ENCODE measurements around the gene OLFML3. TPM values are rescaled to one million over a fixed set of nuclear protein-coding genes. Genes with fewer than 3 reads are reported as not detected.
"Not testable (repeated sequence)": the region's sequence is repeated elsewhere in the genome, so short reads cannot be mapped to it uniquely, and the experiment has no call there.

The OLFML3 gene
- total and polyA plus RNA-seq, 2 of the 8 experiments (the other 6 are each of a cell fraction or from before 2014, with no cell fraction given): 56.0 to 72.3 TPM

DNA sequence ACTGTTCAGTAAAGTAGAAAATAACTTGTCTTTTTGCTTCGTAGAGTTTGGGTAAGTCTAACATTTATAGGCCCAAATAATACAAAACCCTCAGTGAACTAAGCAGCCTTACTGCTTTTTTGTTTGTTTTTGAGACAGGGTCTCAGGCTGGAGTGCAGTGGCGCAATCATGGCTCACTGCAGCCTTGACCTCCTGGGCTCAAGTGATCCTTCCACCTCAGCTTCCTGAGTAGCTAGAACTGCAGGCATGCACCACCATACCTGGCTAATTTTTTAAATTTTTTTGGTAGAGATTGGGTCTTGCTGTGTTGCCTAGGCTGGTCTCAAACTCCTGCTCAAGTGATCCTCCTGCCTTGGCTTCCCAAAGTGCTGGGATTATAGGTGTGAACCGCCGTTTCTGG, 31.1 kb upstream of the OLFML3 start:
- peaks cover 0 to 30% of the 10 kb centered on the region in 2 experiments; a peak in 2 of 4 replicates for H3K79me2 ChIP-seq (ENCODE audit: control insufficient read depth in 1 of 2, insufficient read depth in 2 of 2, low read length in 2 of 2)
- not testable (repeated sequence) for H2BK12ac ChIP-seq (ENCODE audit: low read depth, low read length); H3K14ac ChIP-seq (ENCODE audit: insufficient read length); H3K27ac ChIP-seq (ENCODE audit: low read depth, low read length); H2BK15ac ChIP-seq (ENCODE audit: low read length); H2BK20ac ChIP-seq (ENCODE audit: low read length); H3K79me1 ChIP-seq (ENCODE audit: low read depth, low read length); H3K23me2 ChIP-seq (ENCODE audit: low read depth, low read length); H3K9ac ChIP-seq (replicated peaks in 1 of 4; ENCODE audit: extremely low read depth in 1 of 4, low read depth in 3 of 4, low read length in 3 of 4); H3K4me1 ChIP-seq (replicated peaks in 1 of 4; ENCODE audit: control insufficient read depth in 3 of 4, insufficient read depth in 4 of 4, low read length in 3 of 4); H4K8ac ChIP-seq (ENCODE audit: extremely low read depth, insufficient read depth, low read length); H2AK5ac ChIP-seq (ENCODE audit: low read depth, low read length); H2BK120ac ChIP-seq (replicated peaks; ENCODE audit: low read depth, low read length); FAIRE-seq; H4K20me1 ChIP-seq (replicated peaks in 1 of 2; ENCODE audit: control insufficient read depth in 1 of 2, insufficient read depth in 2 of 2, low read length in 2 of 2); H3K36me3 ChIP-seq (ENCODE audit: control insufficient read depth in 2 of 4, insufficient read depth in 4 of 4, low read length in 3 of 4); H3K18ac ChIP-seq (ENCODE audit: extremely low read depth, low read length); H3K56ac ChIP-seq (replicated peaks; ENCODE audit: insufficient read length, low read depth, low read length); H2BK5ac ChIP-seq (ENCODE audit: low read depth, low read length); H4K91ac ChIP-seq (replicated peaks; ENCODE audit: insufficient read length, low read length); H2AFZ ChIP-seq (ENCODE audit: low read length); H3K9me3 ChIP-seq (ENCODE audit: insufficient read depth in 2 of 2, low read depth in 1 of 2, low read length in 1 of 2); H3K23ac ChIP-seq (ENCODE audit: insufficient read length); DNase-seq (ENCODE audit: low read depth in 1 of 2, low spot score in 2 of 2); H4K5ac ChIP-seq (ENCODE audit: insufficient read length, low read depth, low read length); H3K4ac ChIP-seq (replicated peaks; ENCODE audit: insufficient read length, low read depth, low read length); H3K4me3 ChIP-seq (ENCODE audit: extremely low read depth in 1 of 4, insufficient read depth in 2 of 4, low read depth in 3 of 4, low read length in 4 of 4); H3K27me3 ChIP-seq (replicated peaks in 1 of 4; ENCODE audit: control insufficient read depth in 3 of 4, extremely low read depth in 1 of 4, insufficient read depth in 3 of 4, low read length in 3 of 4); H3K4me2 ChIP-seq (ENCODE audit: insufficient read depth in 1 of 2, low read depth in 2 of 2, low read length in 2 of 2)
- WGBS, 2 experiments (ENCODE audit: extremely low coverage in 1 of 2, insufficient coverage in 1 of 2, insufficient read length in 1 of 2, insufficient replicate concordance in 2 of 2, low coverage in 1 of 2, low lambda C conversion rate in 2 of 2, missing lambda C conversion rate in 1 of 2): 83% methylated on average over 4 of the region's 4 CpGs; no CpG with 5 or more reads in 1 of the 2 experiments
- CTCF ChIA-PET (ENCODE audit: partially characterized antibody): interaction anchor here (0.7 to 9.3 kb wide), 7 partner anchors 8 to 921 kb away, joined by 3 to 31 read pairs (median 4); no protein-coding TSS in a partner anchor
- POLR2A ChIA-PET (ENCODE audit: partially characterized antibody): interaction anchor here (1.2 to 1.3 kb wide), 3 partner anchors 18 to 136 kb away, joined by 3 read pairs; partner anchors contain the start of gene RSBN1

All from H1 (cell line).